ENCODE measurements around the gene CCDC15. TPM values are rescaled to one million over a fixed set of nuclear protein-coding genes. Genes with fewer than 3 reads are reported as not detected.
A peak's percentile ranks its signal among the peaks of the same experiment; 100 is the strongest.

The CCDC15 gene
- total RNA-seq, 1 experiment from 2014 or later: 2.8 TPM

GRCh38 chr11:125062931-125063428 lies 109.0 kb downstream of the CCDC15 start, which contains the start of gene SLC37A2:
Gene SLC37A2 (plus strand): TSS chr11:125063305. CDS start chr11:125063368, 63 bp downstream.
- H3K36me3 Mint-ChIP-seq (ENCODE audit: insufficient read depth in 1 of 3, low read depth in 3 of 3): no peaks in the 10 kb centered on the region
- no peak within 1 kb of the TSS for H3K9ac ChIP-seq (ENCODE audit: extremely low read depth, insufficient read length, low read length)

More at GRCh38 chr11:125062931-125063428, 109.0 kb downstream of the CCDC15 start, which contains the start of gene SLC37A2:
- Histone ChIP-seq H2AK5ac (ENCODE audit: insufficient read length, low read length) (no peak within 1 kb of the TSS), H2BK5ac (ENCODE audit: insufficient read length, low read length) (no peak within 1 kb of the TSS), H3K9me3 (ENCODE audit: control insufficient read depth, low read depth, low read length) (no peaks in the 10 kb centered on the region), H2BK15ac (ENCODE audit: low read depth, low read length) (no peak within 1 kb of the TSS), H4K8ac (replicated peaks; ENCODE audit: insufficient read length, low read depth, low read length) (no peak within 1 kb of the TSS), H3T11ph (ENCODE audit: low read length) (no peak within 1 kb of the TSS), H4K20me1 (ENCODE audit: control insufficient read depth, insufficient read depth, insufficient read length) (no peaks in the 10 kb centered on the region), H2BK12ac (ENCODE audit: insufficient read length, low read depth, low read length) (no peak within 1 kb of the TSS), H3K4ac (ENCODE audit: low read depth, low read length) (no peak within 1 kb of the TSS), H2AFZ (ENCODE audit: low read length) (peak within 1 kb of the TSS; percentile 60), H3K4me1 (ENCODE audit: insufficient read depth, low read length) (no peaks in the 10 kb centered on the region), H3K23me2 (ENCODE audit: insufficient read length, low read depth, low read length, poor library complexity, severe bottlenecking) (peaks cover 15% of the 10 kb centered on the region), H3K56ac (ENCODE audit: insufficient read length, low read depth, low read length) (no peak within 1 kb of the TSS), H3K4me2 (ENCODE audit: insufficient read depth, insufficient read length, low read length) (peak within 1 kb of the TSS; percentile 78), H3K18ac (ENCODE audit: insufficient read length, low read depth, low read length) (no peak within 1 kb of the TSS), H3K27me3 (ENCODE audit: insufficient read depth, low read length) (peaks cover 9% of the 10 kb centered on the region), H2BK20ac (ENCODE audit: low read depth, low read length, poor library complexity, severe bottlenecking) (no peak within 1 kb of the TSS), H3K27ac (ENCODE audit: insufficient read length, low read depth, low read length) (no peak within 1 kb of the TSS), H3K14ac (ENCODE audit: insufficient read depth, low read length) (peak within 1 kb of the TSS; percentile 54), H4K91ac (ENCODE audit: insufficient read length, low read depth, low read length) (no peak within 1 kb of the TSS), H3K79me2 (ENCODE audit: insufficient read depth, low read length) (no peaks in the 10 kb centered on the region), H3K79me1 (ENCODE audit: insufficient read depth, low read depth, low read length, poor library complexity, severe bottlenecking) (no peaks in the 10 kb centered on the region), H3K23ac (ENCODE audit: insufficient read length, low read depth, low read length) (no peak within 1 kb of the TSS), H4K5ac (ENCODE audit: insufficient read length, low read depth, low read length) (no peak within 1 kb of the TSS), H2BK120ac (ENCODE audit: low read depth, low read length, poor library complexity, severe bottlenecking) (no peak within 1 kb of the TSS)
- DNase-seq: peak; percentile 71
- H3K27ac Mint-ChIP-seq: no peak within 1 kb of the TSS
- peaks cover 8 to 9% of the 10 kb centered on the region in 2 experiments for H3K4me1 Mint-ChIP-seq
- peak; percentile 45 for TF ChIP-seq CTCF (conservative IDR thresholded peaks at IDR 0.05)
- peaks cover 68% of the 10 kb centered on the region for H3K27me3 Mint-ChIP-seq (ENCODE audit: low read depth)
- no peaks in the 10 kb centered on the region for H3K9me3 Mint-ChIP-seq
- peak within 1 kb of the TSS; percentile 73 to 89 for H3K4me3 Mint-ChIP-seq
- no CpG with 5 or more reads among the region's 46 CpGs for WGBS (ENCODE audit: extremely low coverage, insufficient read length, low lambda C conversion rate)
